Spleen (tissue), 11 donors: Measurements from ENCODE around the gene PRRG2. TPM values are rescaled to one million over a fixed set of nuclear protein-coding genes. Genes with fewer than 3 reads are reported as not detected.

Experiments used
- DNase-seq: peaks from one replicate; pipeline ENCODE4 v3.0.0-alpha.2; 2020
- H3K27ac ChIP-seq, 8 donors: fragments of 200-600 bp; sonication (generic) in 7 of 8; 1 replicate in 4 of 8; 2 replicates in 4 of 8; pipeline versions ENCODE4 v1.5.0 to v1.8.0; 2016 to 2021; ENCODE audit warnings: inconsistent platforms in 4 of 8, mild to moderate bottlenecking in 4 of 8, moderate library complexity in 1 of 8
- H3K27me3 ChIP-seq, 7 donors: fragments of 200-600 bp; sonication (generic) in 6 of 7; replicated peaks in 1 of 7; 1 replicate in 4 of 7; 2 replicates in 3 of 7; pipeline versions ENCODE4 v1.5.0 to v1.8.0; 2016 to 2021; ENCODE audit warnings: inconsistent platforms in 3 of 7, mild to moderate bottlenecking in 1 of 7
- H3K36me3 ChIP-seq, 6 donors: fragments of 200-600 bp; sonication (generic) in 5 of 6; 1 replicate in 4 of 6; 2 replicates in 2 of 6; pipeline versions ENCODE4 v1.5.0 to v1.8.0; 2016 to 2021; ENCODE audit warnings: inconsistent platforms in 2 of 6
- H3K4me1 ChIP-seq, 6 donors: fragments of 200-600 bp; sonication (generic) in 5 of 6; 1 replicate in 3 of 6; 2 replicates in 3 of 6; pipeline versions ENCODE4 v1.5.0 to v1.8.0; 2016 to 2021; ENCODE audit warnings: inconsistent platforms in 3 of 6
- H3K4me3 ChIP-seq, 8 donors: fragments of 200-600 bp; sonication (generic) in 7 of 8; 1 replicate in 4 of 8; 2 replicates in 4 of 8; pipeline versions ENCODE4 v1.5.0 to v1.8.0; 2016 to 2021; ENCODE audit warnings: inconsistent platforms in 4 of 8, mild to moderate bottlenecking in 4 of 8, moderate library complexity in 2 of 8
- H3K9me3 ChIP-seq, 8 donors: fragments of 200-600 bp; sonication (generic) in 7 of 8; 1 replicate in 4 of 8; 2 replicates in 4 of 8; pipeline versions ENCODE4 v1.5.0 to v1.8.0; 2016 to 2021; ENCODE audit warnings: inconsistent platforms in 4 of 8
- POLR2A ChIP-seq, 3 donors: fragments of 450-650 bp; IDR thresholded peaks; one replicate each; pipeline ENCODE4 v1.5.1; 2017; ENCODE audit warnings: antibody characterized with exemption in 3 of 3, mild to moderate bottlenecking in 1 of 3
- POLR2AphosphoS5 ChIP-seq, 3 donors: sonication (generic); formaldehyde crosslinking; IDR thresholded peaks; one replicate each; pipeline ENCODE4 v1.5.1; 2017; ENCODE audit warnings: antibody characterized with exemption in 3 of 3
- WGBS, 5 donors: extraction: QIAGEN DNeasy Blood & Tissue Kit in 3 of 5; methylation state at CpG; one replicate each; pipeline versions ENCODE4 v1.1.5 to v1.1.7; 2013 to 2018; 5-methylcytosine and 5-hydroxymethylcytosine counted together
- intact Hi-C: fragments of 100-400 bp; cut with DNase I; formaldehyde crosslinking; loops from one replicate; pipeline ENCODE4 v1.15.0; 2023; ENCODE audit warnings: low total_unique reads
- polyA plus RNA-seq, 3 donors: library from polyadenylated mRNA; stranded (reverse); fragments of 200-250 nt; gene quantifications; one replicate each; pipeline ENCODE4 v1.2.1, GENCODE V29; 2013
- total RNA-seq, 7 donors: library from RNA; depleted of rRNA in 3 of 7; stranded (reverse); fragments of >200 nt in 3 of 7; fragmentation: NEBNext Ultra II Directional in 4 of 7; extraction: Animal tissue kit (Norgen Biotek cat#: 25700) in 4 of 7; gene quantifications; one replicate each; pipeline versions ENCODE4 v1.1.0 to v1.2.1, GENCODE V29; 2016 to 2021
- TF ChIP-seq, protein P1 (sequence below), 11 experiments: fragments of 200-600 bp in 7 of 11; fragments of 450-650 bp in 4 of 11; sonication (generic) in 4 of 11; IDR thresholded peaks in 8 of 11; conservative IDR thresholded peaks in 3 of 11; 1 replicate in 7 of 11; 2 replicates in 4 of 11; pipeline versions ENCODE4 v1.4.0 to v1.8.0; 2016 to 2021; ENCODE audit warnings: antibody characterized with exemption in 11 of 11, inconsistent platforms in 4 of 11, mild to moderate bottlenecking in 1 of 11
- donor health status: healthy with polysubstance abuse.
- donor health status: DM: no; HTN: no; CAD: no; lungs with moderate emphysema.
- donor health status: DM: no; HTN: no; CAD: no.
- donor health status: Bipolar disorder and iron deficiency.
- donor health status: healthy.
- donor health status: DM: no; HTN: no; CAD: no.
- donor health status: DM: yes; HTN: yes; CAD: no.

Gene PRRG2
- total and polyA plus RNA-seq, 10 donors: 0.37 to 7.9 (median 1.3) TPM

DNA sequence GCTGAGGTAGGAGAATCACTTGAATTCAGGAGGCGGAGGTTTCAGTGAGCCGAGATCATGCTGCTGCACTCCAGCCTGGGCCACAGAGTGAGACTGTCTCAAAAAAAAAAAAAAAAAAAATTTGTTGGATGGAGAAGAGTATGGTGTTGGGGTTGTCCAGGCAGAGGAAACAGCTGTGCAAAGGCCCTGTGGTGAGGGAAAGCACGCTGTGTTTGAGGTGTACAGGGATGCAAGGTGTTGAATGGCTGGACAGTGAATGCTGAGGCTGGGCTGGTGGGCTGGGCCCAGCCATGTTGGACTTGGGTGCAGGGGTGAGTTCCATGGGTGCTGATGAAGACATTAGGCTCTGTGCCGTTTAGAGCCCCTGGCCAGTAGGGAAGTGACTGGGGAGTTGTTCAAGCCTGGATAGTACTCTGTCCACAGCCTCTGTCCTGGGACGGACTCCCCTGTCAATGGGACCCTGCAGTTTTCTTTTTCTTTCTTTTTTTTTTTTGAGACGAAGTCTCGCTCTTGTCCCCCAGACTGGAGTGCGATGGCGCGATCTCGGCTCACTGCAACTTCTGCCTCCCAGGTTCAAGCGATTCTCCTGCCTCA, 28.5 kb downstream of the PRRG2 start:
- TF ChIP-seq, protein P1, sequence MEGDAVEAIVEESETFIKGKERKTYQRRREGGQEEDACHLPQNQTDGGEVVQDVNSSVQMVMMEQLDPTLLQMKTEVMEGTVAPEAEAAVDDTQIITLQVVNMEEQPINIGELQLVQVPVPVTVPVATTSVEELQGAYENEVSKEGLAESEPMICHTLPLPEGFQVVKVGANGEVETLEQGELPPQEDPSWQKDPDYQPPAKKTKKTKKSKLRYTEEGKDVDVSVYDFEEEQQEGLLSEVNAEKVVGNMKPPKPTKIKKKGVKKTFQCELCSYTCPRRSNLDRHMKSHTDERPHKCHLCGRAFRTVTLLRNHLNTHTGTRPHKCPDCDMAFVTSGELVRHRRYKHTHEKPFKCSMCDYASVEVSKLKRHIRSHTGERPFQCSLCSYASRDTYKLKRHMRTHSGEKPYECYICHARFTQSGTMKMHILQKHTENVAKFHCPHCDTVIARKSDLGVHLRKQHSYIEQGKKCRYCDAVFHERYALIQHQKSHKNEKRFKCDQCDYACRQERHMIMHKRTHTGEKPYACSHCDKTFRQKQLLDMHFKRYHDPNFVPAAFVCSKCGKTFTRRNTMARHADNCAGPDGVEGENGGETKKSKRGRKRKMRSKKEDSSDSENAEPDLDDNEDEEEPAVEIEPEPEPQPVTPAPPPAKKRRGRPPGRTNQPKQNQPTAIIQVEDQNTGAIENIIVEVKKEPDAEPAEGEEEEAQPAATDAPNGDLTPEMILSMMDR (IDR thresholded peaks at IDR 0.05 in 8 of 11, conservative IDR thresholded peaks at IDR 0.05 in 3 of 11): no peak
- TF ChIP-seq POLR2A (IDR thresholded peaks at IDR 0.05) (no peak), POLR2AphosphoS5 (IDR thresholded peaks at IDR 0.05) (no peak)
- intact Hi-C loops: no loop called here
- Histone ChIP-seq H3K4me3 (no peak overlapping the region), H3K27me3 (no peaks in the 10 kb centered on the region), H3K9me3 (no peaks in the 10 kb centered on the region), H3K4me1 (peaks cover 0 to 44% (median 25%) of the 10 kb centered on the region in 6 donors), H3K36me3 (peaks cover 0 to 95% (median 62%) of the 10 kb centered on the region in 6 donors), H3K27ac (no peak overlapping the region)
- WGBS, 5 donors: 94 to 97% (median 96%) methylated on average over 12 of the region's 12 CpGs
- DNase-seq: no peak

DNA sequence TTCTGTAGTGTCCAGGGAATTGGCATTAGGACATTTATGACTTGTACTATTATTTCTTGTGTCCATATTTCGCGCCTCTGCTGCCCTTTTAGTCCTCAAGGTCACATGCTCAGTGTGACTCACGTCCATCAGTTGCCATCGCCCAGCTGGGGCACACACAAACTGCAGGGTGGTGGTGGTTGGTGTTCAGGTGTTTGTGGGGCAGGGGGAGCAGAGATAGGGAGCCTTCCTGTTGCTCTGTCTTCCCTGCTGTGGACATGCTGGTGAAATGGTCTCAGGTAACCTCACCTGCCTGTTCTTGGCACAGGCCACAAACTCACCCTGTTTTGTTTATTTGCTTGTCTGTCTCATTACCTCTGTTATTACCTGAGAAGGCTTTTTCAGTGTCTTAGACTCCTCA, 32.3 kb downstream of the PRRG2 start:
- H3K27me3 ChIP-seq: no peaks in the 10 kb centered on the region
- no peak for DNase-seq
- peaks cover 0 to 37% (median 26%) of the 10 kb centered on the region in 6 donors for H3K4me1 ChIP-seq
- peaks cover 0 to 95% (median 63%) of the 10 kb centered on the region in 6 donors for H3K36me3 ChIP-seq
- H3K4me3 ChIP-seq: no peak overlapping the region
- H3K9me3 ChIP-seq: peaks cover 0 to 6% (median 0%) of the 10 kb centered on the region in 8 donors
- TF ChIP-seq POLR2A (IDR thresholded peaks at IDR 0.05) (no peak), POLR2AphosphoS5 (IDR thresholded peaks at IDR 0.05) (no peak)
- TF ChIP-seq, protein P1 (IDR thresholded peaks at IDR 0.05 in 8 of 11, conservative IDR thresholded peaks at IDR 0.05 in 3 of 11): no peak
- intact Hi-C loops: no loop called here
- peak overlapping the region in 3 of 8 donors; percentile 46 to 51 (median 49) for H3K27ac ChIP-seq
- WGBS, 5 donors: 63 to 81% (median 73%) methylated on average over 4 of the region's 4 CpGs

DNA sequence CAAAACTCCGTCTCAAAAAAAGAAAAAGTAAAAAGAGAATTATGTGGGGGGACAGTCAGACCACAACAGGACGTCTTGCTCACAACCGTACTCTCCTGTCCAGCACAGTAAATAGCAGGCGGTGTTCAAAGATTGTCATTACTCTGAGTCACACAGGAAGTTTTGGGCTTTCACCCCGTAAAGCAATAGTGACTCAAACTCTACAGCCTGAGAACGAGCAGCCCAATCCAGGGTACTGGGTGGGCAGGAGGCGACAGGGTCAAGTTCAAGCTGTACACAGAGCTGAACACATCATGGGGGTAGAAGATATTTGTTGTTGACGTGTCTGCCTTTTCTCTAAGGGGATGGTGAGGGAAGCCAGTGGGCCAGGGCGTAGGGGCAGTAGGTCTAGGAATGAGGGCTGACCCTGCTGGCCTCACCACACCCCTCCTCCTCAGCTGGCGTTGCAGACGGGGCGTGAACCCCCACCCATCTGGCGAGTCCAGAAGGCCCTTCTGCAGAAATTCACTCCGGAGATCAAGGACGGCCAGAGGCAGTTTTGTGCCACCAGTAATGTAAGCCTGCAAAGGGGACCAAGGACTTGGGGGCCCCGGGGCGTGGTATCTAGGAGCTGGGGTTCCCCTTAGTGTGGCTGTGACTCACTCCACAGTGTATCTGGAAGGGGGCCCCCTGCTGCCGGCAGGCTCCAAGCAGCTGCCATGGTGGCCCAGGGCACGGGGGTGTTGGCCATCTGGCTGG, 33.1 kb downstream of the PRRG2 start:
- Histone ChIP-seq H3K27ac (peak overlapping the region in 3 of 8 donors; percentile 46 to 51 (median 49)), H3K36me3 (peaks cover 0 to 95% (median 61%) of the 10 kb centered on the region in 6 donors), H3K27me3 (no peaks in the 10 kb centered on the region), H3K9me3 (peaks cover 0 to 6% (median 0%) of the 10 kb centered on the region in 8 donors), H3K4me3 (no peak overlapping the region), H3K4me1 (peaks cover 0 to 37% (median 26%) of the 10 kb centered on the region in 6 donors)
- DNase-seq: no peak
- 75 to 87% (median 78%) methylated on average over 17 to 19 of the region's 19 CpGs for WGBS, 5 donors
- intact Hi-C loops: no loop called here
- no peak for TF ChIP-seq POLR2AphosphoS5 (IDR thresholded peaks at IDR 0.05)
- TF ChIP-seq POLR2A (IDR thresholded peaks at IDR 0.05): no peak
- TF ChIP-seq, protein P1 (IDR thresholded peaks at IDR 0.05 in 8 of 11, conservative IDR thresholded peaks at IDR 0.05 in 3 of 11): no peak

DNA sequence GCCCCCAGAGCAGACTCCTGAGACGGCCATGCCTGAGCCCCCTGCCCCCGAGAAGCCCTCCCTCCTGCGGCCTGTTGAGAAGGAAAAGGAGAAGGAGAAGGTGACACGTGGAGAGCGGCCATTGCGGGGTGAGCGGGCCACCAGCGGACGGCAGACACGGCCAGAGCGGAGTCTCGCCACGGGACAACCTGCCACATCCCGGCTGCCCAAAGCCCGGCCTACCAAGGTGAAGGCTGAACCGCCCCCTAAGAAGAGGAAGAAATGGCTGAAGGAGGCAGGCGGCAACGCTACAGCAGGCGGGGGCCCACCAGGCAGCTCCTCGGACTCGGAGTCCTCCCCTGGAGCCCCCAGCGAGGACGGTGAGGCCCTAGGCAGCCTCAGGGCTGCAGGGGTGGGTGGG, 34.7 kb downstream of the PRRG2 start:
- no peak for TF ChIP-seq POLR2A (IDR thresholded peaks at IDR 0.05)
- peak in 1 of 3 donors; percentile 36 for TF ChIP-seq POLR2AphosphoS5 (IDR thresholded peaks at IDR 0.05)
- TF ChIP-seq, protein P1 (IDR thresholded peaks at IDR 0.05 in 8 of 11, conservative IDR thresholded peaks at IDR 0.05 in 3 of 11): no peak
- Histone ChIP-seq H3K4me3 (no peak overlapping the region), H3K36me3 (peaks cover 0 to 95% (median 62%) of the 10 kb centered on the region in 6 donors), H3K4me1 (peaks cover 0 to 36% (median 25%) of the 10 kb centered on the region in 6 donors), H3K27me3 (no peaks in the 10 kb centered on the region), H3K9me3 (peaks cover 0 to 6% (median 0%) of the 10 kb centered on the region in 8 donors), H3K27ac (no peak overlapping the region)
- WGBS, 5 donors: 93 to 97% (median 96%) methylated on average over 22 to 23 of the region's 23 CpGs
- no peak for DNase-seq
- intact Hi-C loops: no loop called here
